ENCODE measurements around the gene CLEC18C.

Gene CLEC18C

DNA sequence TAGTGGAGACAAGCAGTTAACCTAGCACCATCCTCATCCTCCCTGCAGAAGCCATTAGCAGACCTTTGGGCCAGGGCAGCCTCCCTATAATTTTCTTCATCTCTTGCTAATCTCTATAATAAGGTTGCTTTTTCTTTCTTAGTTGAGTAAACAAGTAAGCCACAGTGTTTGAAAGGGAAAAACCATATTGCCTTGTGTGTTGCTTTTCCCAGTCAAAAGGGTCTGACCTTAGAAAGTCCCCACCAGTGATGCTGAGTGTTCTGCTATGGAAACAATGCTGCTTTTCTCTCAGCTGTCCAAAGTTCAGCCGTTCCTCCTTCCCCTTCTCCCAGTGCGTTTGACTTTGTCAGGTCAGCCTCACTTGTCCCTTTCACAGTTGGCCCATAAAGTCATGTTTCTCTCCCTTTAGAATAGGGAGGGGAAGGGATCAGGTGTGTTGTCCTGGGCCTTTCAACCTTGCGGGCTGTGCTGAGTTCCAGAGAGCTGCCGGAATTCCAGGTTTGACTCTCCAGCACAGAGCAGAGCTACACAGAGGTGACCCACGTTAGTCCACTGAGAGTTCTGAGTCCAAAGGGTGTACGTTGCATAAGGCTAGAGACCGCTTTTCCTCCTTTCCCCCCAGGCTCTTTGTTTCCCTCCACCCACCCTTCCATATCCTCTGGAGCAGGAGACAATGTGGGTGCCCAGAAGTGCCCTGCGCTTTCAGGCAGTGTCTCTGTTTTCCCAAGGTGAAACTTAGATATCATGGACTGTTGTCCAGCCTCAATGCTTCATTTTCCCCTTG, 15.9 kb upstream of the CLEC18C start:
- Mint-ChIP-seq H3K9me3 (no peaks in the 10 kb centered on the region), H3K27ac (peak overlapping the region; percentile 43), H3K27me3 (ENCODE audit: low read depth, poor library complexity) (no peaks in the 10 kb centered on the region), H3K4me1 (peaks cover 24% of the 10 kb centered on the region), H3K4me3 (no peak overlapping the region), H3K36me3 (ENCODE audit: low read depth) (peaks cover 23% of the 10 kb centered on the region)
- no peak for TF ChIP-seq CTCF (IDR thresholded peaks at IDR 0.05)
- DNase-seq = no peak

GRCh38 chr16:70158261-70158939, 15.2 kb upstream of the CLEC18C start:
- Mint-ChIP-seq H3K9me3 (no peaks in the 10 kb centered on the region), H3K36me3 (ENCODE audit: low read depth) (peaks cover 17% of the 10 kb centered on the region), H3K27ac (no peak overlapping the region), H3K4me3 (no peak overlapping the region), H3K4me1 (peaks cover 24% of the 10 kb centered on the region), H3K27me3 (ENCODE audit: low read depth, poor library complexity) (no peaks in the 10 kb centered on the region)
- no peak for TF ChIP-seq CTCF (IDR thresholded peaks at IDR 0.05)
- DNase-seq = no peak

DNA sequence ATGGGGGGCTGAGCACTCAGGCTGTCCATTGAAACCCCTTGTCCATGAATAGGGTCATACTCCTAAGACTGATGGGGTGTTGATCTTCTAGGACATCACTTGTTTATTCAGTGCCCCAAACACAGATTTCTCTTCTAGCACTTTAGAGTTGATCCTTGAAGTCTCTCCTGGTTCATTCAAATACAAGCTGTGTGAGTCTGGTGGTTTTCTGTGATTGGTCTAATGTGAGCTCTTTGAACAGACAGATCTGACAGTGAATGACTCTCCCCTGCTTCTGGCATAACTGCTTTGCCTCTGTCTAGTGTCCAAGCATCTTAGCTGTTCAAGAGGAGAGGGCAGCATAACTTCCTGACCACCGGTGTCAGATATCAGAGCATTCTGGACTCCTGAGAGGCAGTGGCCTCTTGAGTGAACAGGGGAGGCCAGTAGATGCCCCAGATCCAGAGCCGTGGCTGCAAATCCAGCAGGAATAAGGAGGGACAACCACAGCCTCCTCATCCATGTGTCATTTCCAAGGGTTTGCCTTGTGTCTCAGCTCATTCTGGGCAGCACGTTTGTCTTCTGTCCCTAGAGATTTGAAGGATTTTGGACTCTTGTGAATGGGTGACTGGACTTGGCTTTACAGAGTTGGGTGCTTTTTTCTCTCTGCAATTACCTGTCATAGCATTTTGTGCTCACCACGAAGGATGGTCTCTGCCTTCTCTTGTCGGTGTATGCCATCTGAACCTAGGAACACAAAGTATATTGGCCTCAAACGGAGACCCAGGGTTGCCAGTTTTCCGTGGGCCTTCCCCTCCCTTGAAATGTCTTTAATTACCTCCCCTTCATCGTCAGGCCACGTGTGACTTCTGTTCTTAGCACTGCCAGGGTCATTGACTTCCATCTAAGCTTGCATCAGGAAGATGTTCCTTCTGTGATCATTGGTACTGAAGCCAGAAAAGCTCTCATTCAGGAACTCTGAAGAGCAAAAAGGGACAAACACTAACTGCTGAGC, 13.9 kb upstream of the CLEC18C start:
- Mint-ChIP-seq H3K9me3 (no peaks in the 10 kb centered on the region), H3K36me3 (ENCODE audit: low read depth) (peaks cover 9% of the 10 kb centered on the region), H3K27ac (no peak overlapping the region), H3K27me3 (ENCODE audit: low read depth, poor library complexity) (no peaks in the 10 kb centered on the region), H3K4me3 (no peak overlapping the region), H3K4me1 (peaks cover 27% of the 10 kb centered on the region)
- DNase-seq = no peak
- TF ChIP-seq CTCF (IDR thresholded peaks at IDR 0.05) = no peak

- no peaks in the 10 kb centered on the region for H3K9me3 Mint-ChIP-seq
- peaks cover 33% of the 10 kb centered on the region for H3K4me1 Mint-ChIP-seq
- no peak overlapping the region for H3K4me3 Mint-ChIP-seq
Observed at GRCh38 chr16:70160388-70160787, 13.2 kb upstream of the CLEC18C start.

GRCh38 chr16:70160821-70161220, 12.8 kb upstream of the CLEC18C start:
- H3K4me1 Mint-ChIP-seq = peaks cover 33% of the 10 kb centered on the region
- no peak overlapping the region for H3K27ac Mint-ChIP-seq
- H3K4me3 Mint-ChIP-seq = no peak overlapping the region
- peaks cover 3% of the 10 kb centered on the region for H3K27me3 Mint-ChIP-seq (ENCODE audit: low read depth, poor library complexity)
- H3K9me3 Mint-ChIP-seq = no peaks in the 10 kb centered on the region
- TF ChIP-seq CTCF (IDR thresholded peaks at IDR 0.05) = no peak
- DNase-seq = no peak
- peaks cover 9% of the 10 kb centered on the region for H3K36me3 Mint-ChIP-seq (ENCODE audit: low read depth)

More at GRCh38 chr16:70160388-70160787, 13.2 kb upstream of the CLEC18C start:
- Mint-ChIP-seq H3K27me3 (ENCODE audit: low read depth, poor library complexity) (peaks cover 3% of the 10 kb centered on the region), H3K27ac (no peak overlapping the region), H3K36me3 (ENCODE audit: low read depth) (peaks cover 9% of the 10 kb centered on the region)
- TF ChIP-seq CTCF (IDR thresholded peaks at IDR 0.05) = no peak
- no peak for DNase-seq
